Measurements from ENCODE around the gene FBLN2. TPM values are rescaled to one million over a fixed set of nuclear protein-coding genes. Genes with fewer than 3 reads are reported as not detected.

Gene FBLN2
- total RNA-seq, 1 experiment from 2014 or later, result 0.39 TPM

DNA sequence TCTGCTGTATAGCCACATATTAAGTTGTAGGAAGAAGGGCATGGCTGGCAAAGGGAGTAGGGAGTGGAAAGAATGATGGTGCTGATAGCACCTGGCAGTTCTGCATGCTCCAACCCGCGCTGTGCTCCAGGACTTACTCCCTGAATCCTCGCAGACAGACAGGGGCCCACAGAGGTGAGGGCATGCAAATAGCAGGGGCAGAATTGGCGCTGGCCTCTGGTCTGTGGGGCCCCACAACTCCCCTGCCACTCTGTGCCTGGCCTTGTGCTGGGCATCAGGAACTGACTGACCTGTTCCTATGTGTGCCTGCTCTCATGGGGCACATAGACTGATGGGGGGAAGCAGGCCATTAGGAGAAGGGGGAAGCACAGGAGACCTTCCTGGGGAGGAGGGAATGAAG is 47.9 kb upstream of the FBLN2 start:
- Histone ChIP-seq H3K27me3 (ENCODE audit: insufficient read depth, low read length) (no peaks in the 10 kb centered on the region), H3K27ac (ENCODE audit: low read depth, low read length) (no peak overlapping the region; the same call in 1 of the 2 replicates), H3K4me3 (replicated peaks in 1 of 2; ENCODE audit: low read depth in 1 of 2, low read length in 2 of 2) (no peak overlapping the region), H3K4me2 (ENCODE audit: low read length) (no peak overlapping the region), H3K9ac (ENCODE audit: low read length) (no peak overlapping the region), H3K9me3 (ENCODE audit: control insufficient read depth in 1 of 2, insufficient read depth in 1 of 2, low read depth in 1 of 2, low read length in 2 of 2) (no peaks in the 10 kb centered on the region), H4K20me1 (ENCODE audit: insufficient read depth) (no peaks in the 10 kb centered on the region), H3K4me1 (ENCODE audit: control insufficient read depth in 1 of 2, insufficient read depth in 2 of 2, low read length in 2 of 2) (peaks cover 0 to 5% of the 10 kb centered on the region in 2 experiments; a peak in 1 of 4 replicates), H3K9me2 (ENCODE audit: insufficient read depth) (no peaks in the 10 kb centered on the region), H3K36me3 (ENCODE audit: control insufficient read depth in 1 of 2, insufficient read depth in 2 of 2, low read length in 2 of 2) (no peaks in the 10 kb centered on the region; a peak in 1 of 4 replicates), H2AFZ (ENCODE audit: low read depth, low read length, poor library complexity, severe bottlenecking) (no peak overlapping the region), H3K79me2 (ENCODE audit: insufficient read depth, low read length) (no peaks in the 10 kb centered on the region)
- POLR2A ChIA-PET, result no interaction called here
- ATAC-seq (no peak), DNase-seq (ENCODE audit: low read depth, low spot score) (no peak)
- TF ChIP-seq, protein P1, sequence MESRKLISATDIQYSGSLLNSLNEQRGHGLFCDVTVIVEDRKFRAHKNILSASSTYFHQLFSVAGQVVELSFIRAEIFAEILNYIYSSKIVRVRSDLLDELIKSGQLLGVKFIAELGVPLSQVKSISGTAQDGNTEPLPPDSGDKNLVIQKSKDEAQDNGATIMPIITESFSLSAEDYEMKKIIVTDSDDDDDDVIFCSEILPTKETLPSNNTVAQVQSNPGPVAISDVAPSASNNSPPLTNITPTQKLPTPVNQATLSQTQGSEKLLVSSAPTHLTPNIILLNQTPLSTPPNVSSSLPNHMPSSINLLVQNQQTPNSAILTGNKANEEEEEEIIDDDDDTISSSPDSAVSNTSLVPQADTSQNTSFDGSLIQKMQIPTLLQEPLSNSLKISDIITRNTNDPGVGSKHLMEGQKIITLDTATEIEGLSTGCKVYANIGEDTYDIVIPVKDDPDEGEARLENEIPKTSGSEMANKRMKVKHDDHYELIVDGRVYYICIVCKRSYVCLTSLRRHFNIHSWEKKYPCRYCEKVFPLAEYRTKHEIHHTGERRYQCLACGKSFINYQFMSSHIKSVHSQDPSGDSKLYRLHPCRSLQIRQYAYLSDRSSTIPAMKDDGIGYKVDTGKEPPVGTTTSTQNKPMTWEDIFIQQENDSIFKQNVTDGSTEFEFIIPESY (IDR thresholded peaks at IDR 0.05; ENCODE audit: extremely low read depth, insufficient replicate concordance, low read length), result no peak
- TF ChIP-seq RAD21 (IDR thresholded peaks at IDR 0.05; ENCODE audit: low read depth) (no peak), POLR2A (IDR thresholded peaks at IDR 0.05; ENCODE audit: borderline replicate concordance, extremely low read depth, insufficient read depth, insufficient read length) (no peak), CEBPB (IDR thresholded peaks at IDR 0.05; ENCODE audit: low read depth) (no peak), FOSL1 (IDR thresholded peaks at IDR 0.05; ENCODE audit: low read depth) (no peak)
- TF ChIP-seq, protein P2, sequence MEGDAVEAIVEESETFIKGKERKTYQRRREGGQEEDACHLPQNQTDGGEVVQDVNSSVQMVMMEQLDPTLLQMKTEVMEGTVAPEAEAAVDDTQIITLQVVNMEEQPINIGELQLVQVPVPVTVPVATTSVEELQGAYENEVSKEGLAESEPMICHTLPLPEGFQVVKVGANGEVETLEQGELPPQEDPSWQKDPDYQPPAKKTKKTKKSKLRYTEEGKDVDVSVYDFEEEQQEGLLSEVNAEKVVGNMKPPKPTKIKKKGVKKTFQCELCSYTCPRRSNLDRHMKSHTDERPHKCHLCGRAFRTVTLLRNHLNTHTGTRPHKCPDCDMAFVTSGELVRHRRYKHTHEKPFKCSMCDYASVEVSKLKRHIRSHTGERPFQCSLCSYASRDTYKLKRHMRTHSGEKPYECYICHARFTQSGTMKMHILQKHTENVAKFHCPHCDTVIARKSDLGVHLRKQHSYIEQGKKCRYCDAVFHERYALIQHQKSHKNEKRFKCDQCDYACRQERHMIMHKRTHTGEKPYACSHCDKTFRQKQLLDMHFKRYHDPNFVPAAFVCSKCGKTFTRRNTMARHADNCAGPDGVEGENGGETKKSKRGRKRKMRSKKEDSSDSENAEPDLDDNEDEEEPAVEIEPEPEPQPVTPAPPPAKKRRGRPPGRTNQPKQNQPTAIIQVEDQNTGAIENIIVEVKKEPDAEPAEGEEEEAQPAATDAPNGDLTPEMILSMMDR (IDR thresholded peaks at IDR 0.05 in 2 of 3, conservative IDR thresholded peaks at IDR 0.05 in 1 of 3; ENCODE audit: borderline replicate concordance in 1 of 3, insufficient read depth in 1 of 3, low read depth in 2 of 3, low read length in 2 of 3), result no peak
- TF ChIP-seq, protein P3, sequence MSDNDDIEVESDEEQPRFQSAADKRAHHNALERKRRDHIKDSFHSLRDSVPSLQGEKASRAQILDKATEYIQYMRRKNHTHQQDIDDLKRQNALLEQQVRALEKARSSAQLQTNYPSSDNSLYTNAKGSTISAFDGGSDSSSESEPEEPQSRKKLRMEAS (IDR thresholded peaks at IDR 0.05), result no peak
- no TSS peak for BruUV-seq (replicated peaks)
- CTCF ChIA-PET, result interaction anchor here (8.2 kb wide), 1 partner anchor 146 kb away, joined by 245 read pairs; no protein-coding TSS in a partner anchor
- intact Hi-C loops (cut with micrococcal nuclease), result no loop called here
- RAD21 ChIA-PET (ENCODE audit: low non-redundant PET in 1 of 2, low total read pairs in 2 of 2, uncharacterized antibody in 2 of 2, unreplicated experiment in 2 of 2), result no interaction called here

Measured in HCT116 (cell line).